Astrocyte (in vitro differentiated cells and primary cell): ENCODE measurements around the gene FCER1G.

Source experiments
- EZH2 ChIP-seq: IDR thresholded peaks from 2 replicates; pipeline ENCODE4 v1.6.1; 2012; ENCODE audit warnings: mild to moderate bottlenecking, low read length, inconsistent platforms; ENCODE audit not compliant: insufficient read depth
- TF ChIP-seq, protein P1 (sequence below): IDR thresholded peaks from 2 replicates; pipeline ENCODE4 v1.5.1; 2011; ENCODE audit warnings: low read depth, mild to moderate bottlenecking, inconsistent platforms, low read length, moderate library complexity; ENCODE audit not compliant: insufficient read depth

- TF ChIP-seq, protein P1, sequence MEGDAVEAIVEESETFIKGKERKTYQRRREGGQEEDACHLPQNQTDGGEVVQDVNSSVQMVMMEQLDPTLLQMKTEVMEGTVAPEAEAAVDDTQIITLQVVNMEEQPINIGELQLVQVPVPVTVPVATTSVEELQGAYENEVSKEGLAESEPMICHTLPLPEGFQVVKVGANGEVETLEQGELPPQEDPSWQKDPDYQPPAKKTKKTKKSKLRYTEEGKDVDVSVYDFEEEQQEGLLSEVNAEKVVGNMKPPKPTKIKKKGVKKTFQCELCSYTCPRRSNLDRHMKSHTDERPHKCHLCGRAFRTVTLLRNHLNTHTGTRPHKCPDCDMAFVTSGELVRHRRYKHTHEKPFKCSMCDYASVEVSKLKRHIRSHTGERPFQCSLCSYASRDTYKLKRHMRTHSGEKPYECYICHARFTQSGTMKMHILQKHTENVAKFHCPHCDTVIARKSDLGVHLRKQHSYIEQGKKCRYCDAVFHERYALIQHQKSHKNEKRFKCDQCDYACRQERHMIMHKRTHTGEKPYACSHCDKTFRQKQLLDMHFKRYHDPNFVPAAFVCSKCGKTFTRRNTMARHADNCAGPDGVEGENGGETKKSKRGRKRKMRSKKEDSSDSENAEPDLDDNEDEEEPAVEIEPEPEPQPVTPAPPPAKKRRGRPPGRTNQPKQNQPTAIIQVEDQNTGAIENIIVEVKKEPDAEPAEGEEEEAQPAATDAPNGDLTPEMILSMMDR = no peak
- TF ChIP-seq EZH2 = no peak
Observed at GRCh38 chr1:161219078-161219892, 4.2 kb downstream of the FCER1G start.
